CD4-positive, alpha-beta T cell treated with Interleukin-17A for 4 hours (primary cell): ENCODE results near the gene THSD4.
A peak's percentile ranks its signal among the peaks of the same experiment; 100 is the strongest.

ENCODE experiments used
- DNase-seq: peaks from one replicate; pipeline ENCODE4 v3.0.0-alpha.2; 2020; ENCODE audit warnings: mixed read lengths

The THSD4 gene

GRCh38 chr15:71780115-71780976, 665.1 kb downstream of the THSD4 start:
- DNase-seq = peak; percentile 50

GRCh38 chr15:71781179-71781964, 666.1 kb downstream of the THSD4 start:
- DNase-seq = no peak

- no peak for DNase-seq
Measured at GRCh38 chr15:71781965-71782265, 666.6 kb downstream of the THSD4 start.

GRCh38 chr15:71782422-71783165, 667.3 kb downstream of the THSD4 start:
- DNase-seq = no peak

- peak; percentile 26 for DNase-seq
Measured at GRCh38 chr15:71784719-71785118, 669.4 kb downstream of the THSD4 start.

- DNase-seq = no peak
Measured at GRCh38 chr15:71785996-71786395, 670.7 kb downstream of the THSD4 start.

GRCh38 chr15:71786673-71787072, 671.4 kb downstream of the THSD4 start:
- DNase-seq = no peak

- no peak for DNase-seq
Measured at GRCh38 chr15:71788646-71789579, 673.6 kb downstream of the THSD4 start.

- DNase-seq = no peak
Measured at GRCh38 chr15:71789616-71790015, 674.3 kb downstream of the THSD4 start.

GRCh38 chr15:71790081-71790480, 674.8 kb downstream of the THSD4 start:
- DNase-seq = no peak

GRCh38 chr15:71791975-71792374, 676.7 kb downstream of the THSD4 start:
- no peak for DNase-seq

GRCh38 chr15:71792521-71792920, 677.2 kb downstream of the THSD4 start:
- DNase-seq = no peak

- no peak for DNase-seq
Measured at GRCh38 chr15:71798641-71799040, 683.4 kb downstream of the THSD4 start.

GRCh38 chr15:71800190-71800589, 684.9 kb downstream of the THSD4 start:
- DNase-seq = no peak

GRCh38 chr15:71800835-71801745, 685.8 kb downstream of the THSD4 start:
- DNase-seq = no peak

GRCh38 chr15:71801935-71802655, 686.8 kb downstream of the THSD4 start:
- DNase-seq = no peak

GRCh38 chr15:71802770-71803169, 687.5 kb downstream of the THSD4 start:
- DNase-seq = peak; percentile 21

GRCh38 chr15:71804226-71804625, 689.0 kb downstream of the THSD4 start:
- DNase-seq = no peak

- DNase-seq = no peak
Measured at GRCh38 chr15:71804695-71805470, 689.6 kb downstream of the THSD4 start.
